ENCODE data around the gene IER5L. TPM values are rescaled to one million over a fixed set of nuclear protein-coding genes. Genes with fewer than 3 reads are reported as not detected.

Gene IER5L
- total RNA-seq, 4 donors from 2014 or later = 4.3 to 8.2 (median 6.2) TPM

DNA sequence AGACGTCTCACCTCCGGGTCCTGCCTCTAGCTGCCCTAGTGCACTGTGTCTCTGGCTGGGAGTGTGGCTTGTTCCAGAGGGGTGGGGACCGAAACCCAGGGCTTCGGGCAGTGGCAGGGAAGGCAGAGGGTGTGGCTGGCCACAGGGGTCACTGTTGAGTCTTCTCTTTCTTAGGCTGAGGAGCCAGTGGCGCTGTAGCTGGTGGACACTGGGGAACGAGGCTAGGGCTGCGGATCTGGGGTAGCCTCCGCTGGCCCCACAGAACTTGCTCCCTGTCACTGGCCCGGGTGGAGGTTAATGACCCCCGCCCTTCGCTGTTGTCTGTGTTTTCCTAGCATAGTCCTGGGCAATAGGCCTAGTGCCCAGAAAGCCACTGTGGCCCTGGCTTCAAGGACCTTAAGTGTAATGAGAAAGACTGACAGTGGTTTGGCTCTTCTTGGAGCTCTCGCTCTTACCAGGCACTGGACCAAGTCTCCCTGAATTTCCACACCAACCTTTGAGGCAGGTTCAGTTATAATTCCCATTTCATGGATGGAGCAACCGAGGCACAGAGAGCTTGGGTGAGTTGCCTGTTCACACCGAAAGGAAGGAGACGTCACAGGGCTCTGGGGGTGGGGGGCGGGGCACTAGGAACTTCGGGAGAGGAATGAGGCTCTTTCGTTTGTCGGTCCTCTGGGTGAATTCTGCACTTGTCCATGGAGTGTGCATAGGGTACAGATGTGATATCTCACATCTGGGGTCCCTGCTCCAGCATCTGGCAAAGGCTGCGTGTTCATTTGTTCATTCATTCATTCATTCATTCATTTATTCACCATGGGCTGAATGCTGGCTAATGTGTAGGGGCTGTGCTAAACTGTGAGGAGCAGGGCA, 4.8 kb upstream of the IER5L start:
- DNase-seq (ENCODE audit: low spot score in 2 of 2) = no peak

GRCh38 chr9:129182122-129182521, 4.1 kb upstream of the IER5L start:
- Histone ChIP-seq H3K36me3 (no peaks in the 10 kb centered on the region), H3K4me3 (no peak overlapping the region), H3K27me3 (no peaks in the 10 kb centered on the region), H3K4me1 (peaks cover 10% of the 10 kb centered on the region), H3K27ac (no peak overlapping the region), H3K9me3 (no peaks in the 10 kb centered on the region)
- WGBS = 85% methylated on average over 4 of the region's 4 CpGs
- no peak for DNase-seq (ENCODE audit: low spot score in 2 of 2)
- TF ChIP-seq POLR2A (IDR thresholded peaks at IDR 0.05) = no peak
- no peak for TF ChIP-seq POLR2AphosphoS5 (IDR thresholded peaks at IDR 0.05)
- TF ChIP-seq, protein P1, sequence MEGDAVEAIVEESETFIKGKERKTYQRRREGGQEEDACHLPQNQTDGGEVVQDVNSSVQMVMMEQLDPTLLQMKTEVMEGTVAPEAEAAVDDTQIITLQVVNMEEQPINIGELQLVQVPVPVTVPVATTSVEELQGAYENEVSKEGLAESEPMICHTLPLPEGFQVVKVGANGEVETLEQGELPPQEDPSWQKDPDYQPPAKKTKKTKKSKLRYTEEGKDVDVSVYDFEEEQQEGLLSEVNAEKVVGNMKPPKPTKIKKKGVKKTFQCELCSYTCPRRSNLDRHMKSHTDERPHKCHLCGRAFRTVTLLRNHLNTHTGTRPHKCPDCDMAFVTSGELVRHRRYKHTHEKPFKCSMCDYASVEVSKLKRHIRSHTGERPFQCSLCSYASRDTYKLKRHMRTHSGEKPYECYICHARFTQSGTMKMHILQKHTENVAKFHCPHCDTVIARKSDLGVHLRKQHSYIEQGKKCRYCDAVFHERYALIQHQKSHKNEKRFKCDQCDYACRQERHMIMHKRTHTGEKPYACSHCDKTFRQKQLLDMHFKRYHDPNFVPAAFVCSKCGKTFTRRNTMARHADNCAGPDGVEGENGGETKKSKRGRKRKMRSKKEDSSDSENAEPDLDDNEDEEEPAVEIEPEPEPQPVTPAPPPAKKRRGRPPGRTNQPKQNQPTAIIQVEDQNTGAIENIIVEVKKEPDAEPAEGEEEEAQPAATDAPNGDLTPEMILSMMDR (IDR thresholded peaks at IDR 0.05) = no peak
- no peak for TF ChIP-seq EP300 (IDR thresholded peaks at IDR 0.05)

More for the DNA sequence above, 4.8 kb upstream of the IER5L start:
- H3K4me1 ChIP-seq = peaks cover 10% of the 10 kb centered on the region
- no peaks in the 10 kb centered on the region for H3K36me3 ChIP-seq
- 80% methylated on average over 12 of the region's 20 CpGs for WGBS
- no peaks in the 10 kb centered on the region for H3K9me3 ChIP-seq
- no peak overlapping the region for H3K27ac ChIP-seq
- no peak overlapping the region for H3K4me3 ChIP-seq
- TF ChIP-seq, protein P1 (IDR thresholded peaks at IDR 0.05) = peak in 1 of 2 donors; percentile 13
- no peak for TF ChIP-seq POLR2A (IDR thresholded peaks at IDR 0.05)
- no peaks in the 10 kb centered on the region for H3K27me3 ChIP-seq

- H3K4me1 ChIP-seq = peaks cover 12% of the 10 kb centered on the region
- 71% methylated on average over 5 of the region's 5 CpGs for WGBS
- no peaks in the 10 kb centered on the region for H3K9me3 ChIP-seq
- H3K27ac ChIP-seq = no peak overlapping the region
- no peak for DNase-seq (ENCODE audit: low spot score in 2 of 2)
- TF ChIP-seq EP300 (IDR thresholded peaks at IDR 0.05) (no peak), POLR2A (IDR thresholded peaks at IDR 0.05) (no peak), POLR2AphosphoS5 (IDR thresholded peaks at IDR 0.05) (no peak)
- TF ChIP-seq, protein P1 (IDR thresholded peaks at IDR 0.05) = no peak
- no peaks in the 10 kb centered on the region for H3K27me3 ChIP-seq
- no peak overlapping the region for H3K4me3 ChIP-seq
- H3K36me3 ChIP-seq = no peaks in the 10 kb centered on the region
Observed at GRCh38 chr9:129181246-129181645, 3.2 kb upstream of the IER5L start.

- H3K9me3 ChIP-seq = no peaks in the 10 kb centered on the region
- H3K4me3 ChIP-seq = peak overlapping the region; percentile 79
- WGBS = 17% methylated on average over 27 of the region's 45 CpGs
- DNase-seq (ENCODE audit: low spot score in 2 of 2) = no peak
- no peaks in the 10 kb centered on the region for H3K36me3 ChIP-seq
- peaks cover 33% of the 10 kb centered on the region for H3K4me1 ChIP-seq
- no peaks in the 10 kb centered on the region for H3K27me3 ChIP-seq
- no peak overlapping the region for H3K27ac ChIP-seq
- TF ChIP-seq, protein P1 (IDR thresholded peaks at IDR 0.05) = no peak
- TF ChIP-seq POLR2AphosphoS5 (IDR thresholded peaks at IDR 0.05) (no peak), POLR2A (IDR thresholded peaks at IDR 0.05) (no peak), EP300 (IDR thresholded peaks at IDR 0.05) (no peak)
Observed at GRCh38 chr9:129178568-129179382, 714 bp upstream of the IER5L start.

- H3K4me3 ChIP-seq = peak overlapping the region; percentile 79
- H3K4me1 ChIP-seq = peaks cover 42% of the 10 kb centered on the region
- no peaks in the 10 kb centered on the region for H3K36me3 ChIP-seq
- WGBS = no CpG with 5 or more reads among the region's 56 CpGs
- H3K27me3 ChIP-seq = no peaks in the 10 kb centered on the region
- DNase-seq (ENCODE audit: low spot score in 2 of 2) = no peak
- TF ChIP-seq EP300 (IDR thresholded peaks at IDR 0.05) (no peak), POLR2A (IDR thresholded peaks at IDR 0.05) (no peak), POLR2AphosphoS5 (IDR thresholded peaks at IDR 0.05) (no peak)
- TF ChIP-seq, protein P1 (IDR thresholded peaks at IDR 0.05) = no peak
- H3K27ac ChIP-seq = peak overlapping the region; percentile 98
- H3K9me3 ChIP-seq = no peaks in the 10 kb centered on the region
Observed at GRCh38 chr9:129177443-129177790, 644 bp downstream of the IER5L start.
